ENCODE measurements around the gene CENATAC.
A peak's percentile ranks its signal among the peaks of the same experiment; 100 is the strongest.
"Not testable (repeated sequence)": the region's sequence is repeated elsewhere in the genome, so short reads cannot be mapped to it uniquely, and the experiment has no call there.

The CENATAC gene

DNA sequence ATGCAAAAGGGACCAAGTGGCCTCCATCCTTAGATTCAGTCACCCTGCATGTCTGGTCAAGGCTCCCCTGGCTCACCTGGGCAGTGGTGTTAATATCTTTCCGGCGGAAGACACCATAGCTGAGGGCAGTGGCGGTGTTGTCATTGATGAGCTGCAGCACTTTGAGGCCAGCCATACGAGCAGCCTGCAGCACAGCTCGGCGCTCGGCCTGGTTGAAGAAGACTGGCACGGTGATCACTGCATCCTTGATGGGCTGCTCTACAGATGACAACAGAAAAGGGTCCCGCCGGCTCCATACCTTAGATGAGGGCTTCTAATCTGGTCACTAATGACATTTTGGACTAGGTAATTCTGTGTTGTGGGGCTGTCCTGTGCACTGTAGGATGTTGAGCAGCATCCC lies 56.5 kb downstream of the CENATAC start:
- DNase-seq (ENCODE audit: low spot score): no peak

DNA sequence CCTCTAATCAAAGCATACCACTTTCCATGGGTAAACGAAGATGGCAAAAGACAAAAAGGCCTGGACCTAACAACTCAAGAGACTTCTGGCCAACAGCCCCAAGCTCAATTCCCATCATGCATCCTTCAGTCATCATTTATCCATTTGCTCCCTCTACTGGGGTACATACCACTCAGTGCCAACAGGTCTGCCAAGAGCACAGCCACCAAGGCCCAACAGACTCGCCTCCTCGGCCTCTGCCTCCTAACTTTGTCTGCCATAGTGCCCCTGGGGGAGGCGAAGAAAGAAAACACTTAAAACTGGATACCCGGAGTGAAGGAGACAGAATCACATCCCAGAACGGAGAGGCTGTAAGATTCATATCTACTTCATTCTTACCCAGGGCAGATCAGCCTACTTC lies 58.0 kb downstream of the CENATAC start:
- DNase-seq (ENCODE audit: low spot score): no peak

DNA sequence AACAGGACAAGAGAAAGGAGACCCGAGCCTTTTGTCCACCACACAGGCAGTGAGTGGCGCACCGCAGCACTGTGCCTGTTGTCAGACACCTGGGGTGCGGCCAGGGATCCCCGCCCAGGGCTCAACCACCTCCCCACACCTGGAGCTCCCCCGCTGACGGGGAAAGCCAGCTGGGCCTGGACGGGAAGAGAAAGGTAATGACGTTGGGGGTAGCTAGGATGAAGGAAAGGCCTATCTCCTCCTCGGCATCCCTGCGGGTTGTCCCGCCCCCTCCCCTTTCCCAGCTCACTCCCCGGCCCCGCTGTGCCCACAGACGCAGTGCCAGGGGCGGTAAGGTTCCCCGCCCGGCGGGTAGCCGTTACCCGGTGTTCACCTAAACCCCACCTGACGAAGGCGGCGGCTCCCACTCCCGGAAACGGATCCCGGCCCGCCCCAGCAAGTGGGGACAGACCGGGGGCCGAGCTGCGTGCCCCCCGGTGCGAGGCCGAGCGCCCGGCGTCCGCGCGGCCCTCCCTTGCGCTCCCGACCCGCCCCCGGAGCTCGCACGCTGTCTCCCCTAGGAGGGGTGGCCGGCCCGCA lies 58.6 kb downstream of the CENATAC start:
- DNase-seq (ENCODE audit: low spot score): peak; percentile 48

- DNase-seq (ENCODE audit: low spot score): peak; percentile 96
Observed at GRCh38 chr11:119057000-119057769, 59.2 kb downstream of the CENATAC start, which contains the start of gene HYOU1. HYOU1 (minus strand) TSS chr11:119057205; CDS start chr11:119056160, 1,045 bp downstream.

DNA sequence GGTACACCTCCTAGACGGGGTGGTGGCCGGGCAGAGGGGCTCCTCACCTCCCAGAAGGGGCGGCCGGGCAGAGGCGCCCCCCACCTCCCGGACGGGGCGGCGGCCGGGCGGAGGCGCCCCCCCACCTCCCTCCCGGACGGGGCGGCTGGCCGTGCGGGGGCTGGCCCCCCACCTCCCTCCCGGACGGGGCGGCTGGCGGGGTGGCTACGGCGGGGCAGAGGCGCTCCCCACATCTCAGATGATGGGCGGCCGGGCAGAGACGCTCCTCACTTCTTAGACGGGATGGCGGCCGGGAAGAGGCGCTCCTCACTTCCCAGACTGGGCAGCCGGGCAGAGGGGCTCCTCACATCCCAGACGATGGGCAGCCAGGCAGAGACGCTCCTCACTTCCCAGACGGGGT lies 61.2 kb downstream of the CENATAC start:
- DNase-seq (ENCODE audit: low spot score): not testable (repeated sequence)

DNA sequence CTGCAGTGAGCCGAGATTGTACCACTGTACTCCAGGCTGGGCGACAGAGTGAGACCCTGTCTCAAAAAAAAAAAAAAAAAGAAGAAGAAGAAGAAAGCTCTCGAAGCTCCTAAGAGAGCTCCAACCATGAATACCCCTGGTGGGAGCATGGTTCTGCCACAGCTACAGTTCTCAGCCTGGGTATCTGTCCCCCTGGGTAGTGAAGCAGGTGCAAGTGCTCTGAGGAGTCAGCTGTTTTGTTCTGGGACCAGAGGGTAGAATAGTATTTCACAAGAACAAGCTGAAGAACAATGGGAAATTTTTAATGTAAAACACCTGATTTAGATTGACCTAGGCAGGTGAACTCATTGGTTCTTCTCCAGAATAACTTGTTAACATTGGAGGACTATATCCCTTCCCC lies 63.3 kb downstream of the CENATAC start:
- DNase-seq (ENCODE audit: low spot score): no peak

DNA sequence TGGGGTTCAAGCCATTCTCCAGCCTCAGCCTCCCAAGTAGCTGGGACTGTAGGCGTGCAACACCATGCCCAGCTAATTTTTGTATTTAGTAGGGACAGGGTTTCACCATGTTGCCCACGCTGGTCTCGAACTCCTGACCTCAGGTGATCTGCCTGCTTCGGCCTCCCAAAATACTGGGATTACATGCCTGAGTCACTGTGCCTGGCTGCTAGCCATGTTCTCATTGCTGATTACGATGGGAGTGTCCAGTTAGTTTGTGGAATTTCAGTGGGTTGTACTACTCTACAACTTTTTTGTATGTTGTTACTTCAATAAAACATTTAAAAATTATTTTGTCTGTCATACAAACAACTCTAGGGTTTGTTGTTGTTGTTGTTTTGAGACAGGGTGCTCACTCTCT lies 64.8 kb downstream of the CENATAC start:
- no peak for DNase-seq (ENCODE audit: low spot score)

GRCh38 chr11:119065369-119065768 lies 67.4 kb downstream of the CENATAC start:
- peak; percentile 43 for DNase-seq (ENCODE audit: low spot score)

Data from HuH-7.5 (cell line).